Measurements from ENCODE around the gene VWF. TPM values are rescaled to one million over a fixed set of nuclear protein-coding genes. Genes with fewer than 3 reads are reported as not detected.
"Not testable (repeated sequence)": the region's sequence is repeated elsewhere in the genome, so short reads cannot be mapped to it uniquely, and the experiment has no call there.

The VWF gene
- total RNA-seq, 1 donor from 2014 or later: 275 TPM

GRCh38 chr12:6020930-6021329 lies 103.5 kb downstream of the VWF start:
- no peak for DNase-seq
- no peak for ATAC-seq
- intact Hi-C loops (cut with micrococcal nuclease): no loop called here

GRCh38 chr12:6020511-6020910 lies 104.0 kb downstream of the VWF start:
- ATAC-seq; DNase-seq; intact Hi-C loops (cut with micrococcal nuclease): not testable (repeated sequence)

GRCh38 chr12:6019256-6019655 lies 105.2 kb downstream of the VWF start:
- intact Hi-C loops (cut with micrococcal nuclease); ATAC-seq; DNase-seq: not testable (repeated sequence)

GRCh38 chr12:6018265-6018664 lies 106.2 kb downstream of the VWF start:
- no peak for DNase-seq
- ATAC-seq: no peak
- intact Hi-C loops (cut with micrococcal nuclease): no loop called here

GRCh38 chr12:6016756-6017155 lies 107.7 kb downstream of the VWF start:
- DNase-seq (no peak), ATAC-seq (no peak)
- intact Hi-C loops (cut with micrococcal nuclease): no loop called here

GRCh38 chr12:6016004-6016403 lies 108.5 kb downstream of the VWF start:
- ATAC-seq; DNase-seq; intact Hi-C loops (cut with micrococcal nuclease): not testable (repeated sequence)

GRCh38 chr12:6015271-6015670 lies 109.2 kb downstream of the VWF start:
- intact Hi-C loops (cut with micrococcal nuclease); DNase-seq; ATAC-seq: not testable (repeated sequence)

GRCh38 chr12:6010631-6011350 lies 113.7 kb downstream of the VWF start:
- ATAC-seq; DNase-seq; intact Hi-C loops (cut with micrococcal nuclease): not testable (repeated sequence)

GRCh38 chr12:5997260-5997659 lies 127.2 kb downstream of the VWF start:
- no peak for ATAC-seq
- intact Hi-C loops (cut with micrococcal nuclease): no loop called here
- no peak for DNase-seq

GRCh38 chr12:5996459-5996858 lies 128.0 kb downstream of the VWF start:
- intact Hi-C loops (cut with micrococcal nuclease): no loop called here

GRCh38 chr12:5989621-5990020 lies 134.8 kb downstream of the VWF start:
- intact Hi-C loops (cut with micrococcal nuclease): loop anchor here (2.0 kb wide), 1 partner anchor 49 kb away; no protein-coding TSS in a partner anchor
- no peak for ATAC-seq
- no peak for DNase-seq

More at GRCh38 chr12:5996459-5996858, 128.0 kb downstream of the VWF start:
- ATAC-seq (no peak), DNase-seq (no peak)

- DNase-seq (peak; percentile 89), ATAC-seq (peak; percentile 95)
- intact Hi-C loops (cut with micrococcal nuclease): loop anchor here (2.0 kb wide), 1 partner anchor 50 kb away; no protein-coding TSS in a partner anchor
Measured at GRCh38 chr12:5988659-5989116, 135.8 kb downstream of the VWF start.

GRCh38 chr12:5988088-5988487 lies 136.4 kb downstream of the VWF start:
- no peak for ATAC-seq
- intact Hi-C loops (cut with micrococcal nuclease): loop anchor here (2.0 kb wide), 1 partner anchor 51 kb away; no protein-coding TSS in a partner anchor

GRCh38 chr12:5987573-5987972 lies 136.9 kb downstream of the VWF start:
- ATAC-seq (no peak), DNase-seq (no peak)
- intact Hi-C loops (cut with micrococcal nuclease): no loop called here

More at GRCh38 chr12:5988088-5988487, 136.4 kb downstream of the VWF start:
- no peak for DNase-seq

GRCh38 chr12:5985471-5985870 lies 139.0 kb downstream of the VWF start:
- no peak for DNase-seq
- intact Hi-C loops (cut with micrococcal nuclease): no loop called here
- ATAC-seq: no peak

- intact Hi-C loops (cut with micrococcal nuclease): no loop called here
- no peak for DNase-seq
- no peak for ATAC-seq
Measured at GRCh38 chr12:5984873-5985272, 139.6 kb downstream of the VWF start.

- ATAC-seq: no peak
- DNase-seq: no peak
- intact Hi-C loops (cut with micrococcal nuclease): no loop called here
Measured at GRCh38 chr12:5982106-5982505, 142.4 kb downstream of the VWF start.

GRCh38 chr12:5977556-5977955 lies 146.9 kb downstream of the VWF start:
- no peak for DNase-seq
- intact Hi-C loops (cut with micrococcal nuclease): no loop called here
- no peak for ATAC-seq

- intact Hi-C loops (cut with micrococcal nuclease): no loop called here
- DNase-seq (no peak), ATAC-seq (no peak)
Measured at GRCh38 chr12:5976711-5977110, 147.8 kb downstream of the VWF start.

GRCh38 chr12:5976196-5976595 lies 148.3 kb downstream of the VWF start:
- DNase-seq (no peak), ATAC-seq (no peak)
- intact Hi-C loops (cut with micrococcal nuclease): no loop called here
